ENCODE results near the gene SCARB1.

Gene SCARB1

GRCh38 chr12:124864326-124864752, 675 bp upstream of the SCARB1 start:
- ATAC-seq (replicated peaks) (no peak), DNase-seq (no peak)
- H3K4me3 Mint-ChIP-seq, result peak overlapping the region; percentile 81 to 83
- H3K27me3 Mint-ChIP-seq, result peaks cover 7 to 11% of the 10 kb centered on the region in 2 donors
- peaks cover 9% of the 10 kb centered on the region for H3K36me3 Mint-ChIP-seq (ENCODE audit: insufficient read depth)
- no peaks in the 10 kb centered on the region for H3K9me3 Mint-ChIP-seq
- peaks cover 7 to 17% of the 10 kb centered on the region in 2 donors for H3K4me1 Mint-ChIP-seq (ENCODE audit: low read depth in 2 of 2)
- H3K27ac Mint-ChIP-seq, result peak overlapping the region; percentile 84

DNA sequence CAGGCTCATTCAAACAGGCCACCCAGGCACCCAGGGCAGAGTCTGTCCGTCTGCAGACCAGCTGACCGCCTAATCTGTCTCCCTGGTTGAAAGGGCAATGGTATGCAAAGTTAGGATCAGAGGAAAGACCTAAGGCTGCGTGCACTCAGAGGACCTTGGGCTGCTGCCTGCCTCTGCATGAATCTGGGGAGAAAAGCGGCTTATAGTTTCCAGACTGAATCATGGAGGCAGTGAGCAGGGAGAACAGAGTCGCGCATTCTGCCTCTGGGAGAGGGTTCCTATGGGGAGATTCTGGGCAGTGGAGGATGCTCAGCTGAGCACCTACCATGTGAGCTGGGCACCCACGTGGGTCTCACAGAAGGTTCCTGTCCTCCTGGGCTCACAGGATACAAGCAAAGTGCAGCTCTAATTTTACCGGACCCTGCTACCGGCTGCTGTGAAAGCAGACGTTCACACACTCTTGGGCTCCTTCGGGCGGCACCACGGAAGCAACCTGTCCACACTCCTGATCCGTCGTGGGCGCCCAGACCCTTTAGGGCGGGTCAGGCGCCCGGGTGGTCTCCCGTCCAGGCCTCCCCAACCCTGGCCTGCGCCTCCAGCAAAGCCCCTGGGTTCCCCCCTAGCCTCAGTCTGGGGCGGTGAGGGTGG, 772 bp downstream of the SCARB1 start:
- Mint-ChIP-seq H3K27me3 (no peaks in the 10 kb centered on the region), H3K27ac (peak overlapping the region; percentile 65 to 84), H3K36me3 (ENCODE audit: insufficient read depth) (peaks cover 5% of the 10 kb centered on the region), H3K4me3 (peak overlapping the region; percentile 81 to 83), H3K4me1 (ENCODE audit: low read depth in 2 of 2) (peaks cover 7 to 13% of the 10 kb centered on the region in 2 donors), H3K9me3 (no peaks in the 10 kb centered on the region)
- DNase-seq (no peak), ATAC-seq (replicated peaks) (peak; percentile 3)

GRCh38 chr12:124861898-124862676, 1.6 kb downstream of the SCARB1 start:
- H3K27ac Mint-ChIP-seq, result peak overlapping the region in 1 of 2 donors; percentile 65
- DNase-seq, result no peak

GRCh38 chr12:124861492-124861891, 2.2 kb downstream of the SCARB1 start:
- H3K36me3 Mint-ChIP-seq (ENCODE audit: insufficient read depth), result peaks cover 5% of the 10 kb centered on the region
- DNase-seq, result no peak
- H3K27me3 Mint-ChIP-seq, result no peaks in the 10 kb centered on the region
- H3K4me3 Mint-ChIP-seq, result no peak overlapping the region
- H3K27ac Mint-ChIP-seq, result no peak overlapping the region
- no peak for ATAC-seq (replicated peaks)
- H3K9me3 Mint-ChIP-seq, result no peaks in the 10 kb centered on the region
- peaks cover 7 to 13% of the 10 kb centered on the region in 2 donors for H3K4me1 Mint-ChIP-seq (ENCODE audit: low read depth in 2 of 2)

More at GRCh38 chr12:124861898-124862676, 1.6 kb downstream of the SCARB1 start:
- Mint-ChIP-seq H3K36me3 (ENCODE audit: insufficient read depth) (peaks cover 5% of the 10 kb centered on the region), H3K27me3 (no peaks in the 10 kb centered on the region), H3K4me3 (peak overlapping the region; percentile 81 to 83), H3K4me1 (ENCODE audit: low read depth in 2 of 2) (peaks cover 7 to 13% of the 10 kb centered on the region in 2 donors), H3K9me3 (no peaks in the 10 kb centered on the region)
- no peak for ATAC-seq (replicated peaks)

GRCh38 chr12:124857921-124858461, 5.7 kb downstream of the SCARB1 start:
- Mint-ChIP-seq H3K9me3 (no peaks in the 10 kb centered on the region), H3K36me3 (ENCODE audit: insufficient read depth) (no peaks in the 10 kb centered on the region), H3K27me3 (no peaks in the 10 kb centered on the region), H3K27ac (no peak overlapping the region), H3K4me3 (no peak overlapping the region), H3K4me1 (ENCODE audit: low read depth in 2 of 2) (peaks cover 0 to 8% of the 10 kb centered on the region in 2 donors)
- DNase-seq, result no peak
- no peak for ATAC-seq (replicated peaks)

DNA sequence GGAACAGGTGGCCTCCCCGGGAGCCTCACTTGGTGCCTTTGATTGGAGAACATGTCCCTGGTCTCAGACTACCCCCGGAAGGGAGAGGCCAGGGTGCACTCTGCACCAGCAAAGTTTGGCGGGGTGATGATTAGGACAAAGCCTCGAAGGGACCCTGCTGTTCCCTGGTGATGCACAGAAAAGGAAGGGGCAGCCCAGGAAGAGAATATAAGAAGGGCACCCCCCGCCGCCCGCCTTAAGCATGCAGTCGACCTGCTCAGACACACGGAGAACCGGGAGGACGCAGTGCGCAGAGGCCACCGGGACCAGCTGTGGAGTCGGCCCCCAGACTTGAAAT, 6.9 kb downstream of the SCARB1 start:
- ATAC-seq (replicated peaks), result no peak

DNA sequence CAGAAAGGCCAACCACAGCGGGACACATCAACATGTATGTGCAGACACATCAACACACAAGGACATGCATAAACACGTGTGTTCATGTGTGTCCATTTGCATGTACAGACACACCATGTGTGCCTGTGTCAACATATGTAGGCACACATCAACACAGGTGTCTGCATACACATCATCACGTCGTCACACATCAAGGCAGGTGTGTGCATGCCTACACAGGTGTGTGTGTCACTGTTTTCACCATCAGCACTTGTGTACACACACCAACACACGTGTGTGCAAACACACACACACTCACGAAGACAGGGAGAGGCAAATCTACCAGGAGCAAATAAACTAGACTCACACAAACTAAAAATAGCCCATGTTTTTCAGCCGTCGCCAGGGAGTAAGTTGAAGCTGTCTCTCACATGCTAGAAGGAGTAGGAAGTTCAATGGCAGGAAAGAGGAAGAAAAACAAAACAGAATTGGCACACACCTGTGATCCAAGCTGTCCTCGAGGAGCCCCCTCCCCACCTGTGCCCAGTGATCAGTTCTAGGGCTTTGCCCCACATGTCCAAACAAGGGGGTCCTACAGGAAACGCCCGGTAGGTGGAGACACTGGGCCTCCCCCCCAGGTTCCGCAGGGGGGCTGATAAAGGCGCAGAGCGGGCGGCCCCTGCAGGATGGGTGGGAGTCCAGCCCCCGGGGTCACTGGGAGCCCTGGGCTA, 7.4 kb downstream of the SCARB1 start:
- H3K4me3 Mint-ChIP-seq, result no peak overlapping the region
- ATAC-seq (replicated peaks), result no peak
- H3K27me3 Mint-ChIP-seq, result no peaks in the 10 kb centered on the region
- no peaks in the 10 kb centered on the region for H3K36me3 Mint-ChIP-seq (ENCODE audit: insufficient read depth)
- DNase-seq, result no peak
- H3K27ac Mint-ChIP-seq, result no peak overlapping the region
- H3K9me3 Mint-ChIP-seq, result no peaks in the 10 kb centered on the region
- peaks cover 6 to 12% of the 10 kb centered on the region in 2 donors for H3K4me1 Mint-ChIP-seq (ENCODE audit: low read depth in 2 of 2)

More for the DNA sequence above, 6.9 kb downstream of the SCARB1 start:
- Mint-ChIP-seq H3K36me3 (ENCODE audit: insufficient read depth) (no peaks in the 10 kb centered on the region), H3K27me3 (no peaks in the 10 kb centered on the region), H3K4me1 (ENCODE audit: low read depth in 2 of 2) (peaks cover 6 to 12% of the 10 kb centered on the region in 2 donors), H3K9me3 (no peaks in the 10 kb centered on the region), H3K4me3 (no peak overlapping the region), H3K27ac (no peak overlapping the region)
- DNase-seq, result no peak

- no peak overlapping the region for H3K27ac Mint-ChIP-seq
- H3K4me1 Mint-ChIP-seq (ENCODE audit: low read depth in 2 of 2), result peaks cover 6 to 12% of the 10 kb centered on the region in 2 donors
- no peak for ATAC-seq (replicated peaks)
- no peaks in the 10 kb centered on the region for H3K36me3 Mint-ChIP-seq (ENCODE audit: insufficient read depth)
- H3K9me3 Mint-ChIP-seq, result no peaks in the 10 kb centered on the region
- no peak for DNase-seq
- H3K27me3 Mint-ChIP-seq, result no peaks in the 10 kb centered on the region
- H3K4me3 Mint-ChIP-seq, result no peak overlapping the region
These were observed 8.2 kb downstream of the SCARB1 start for GRCh38 chr12:124855275-124855957.

DNA sequence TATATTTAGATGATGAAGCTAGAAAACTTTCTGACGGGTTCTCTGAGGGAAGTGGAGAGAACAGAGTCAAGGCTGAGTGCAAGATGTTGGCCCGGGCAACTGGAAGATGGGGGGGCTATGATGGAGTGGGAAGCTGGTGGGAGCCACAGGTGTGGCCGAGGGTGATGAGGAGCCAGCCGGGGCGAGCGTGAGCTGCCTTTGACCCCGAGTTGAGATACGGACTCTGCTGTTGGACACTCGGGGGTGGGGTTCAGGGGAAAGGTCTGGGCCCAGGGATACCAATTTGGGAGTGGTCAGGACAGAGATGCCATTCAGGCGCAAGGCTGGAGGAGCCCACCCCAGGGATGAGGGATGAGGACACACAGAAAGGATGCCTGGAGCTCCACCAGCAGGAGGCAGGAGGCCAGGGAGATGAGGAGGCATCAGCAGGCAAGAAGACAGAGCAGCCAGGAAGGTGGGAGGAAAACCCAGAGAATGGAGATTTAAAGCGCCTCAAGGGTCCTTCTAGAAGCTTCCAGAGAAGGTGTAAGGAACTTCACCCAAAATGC, 9.0 kb downstream of the SCARB1 start:
- Mint-ChIP-seq H3K4me1 (ENCODE audit: low read depth in 2 of 2) (peaks cover 6 to 12% of the 10 kb centered on the region in 2 donors), H3K27me3 (no peaks in the 10 kb centered on the region), H3K4me3 (no peak overlapping the region), H3K27ac (peak overlapping the region in 1 of 2 donors; percentile 16), H3K9me3 (no peaks in the 10 kb centered on the region), H3K36me3 (ENCODE audit: insufficient read depth) (no peaks in the 10 kb centered on the region)
- ATAC-seq (replicated peaks) (no peak), DNase-seq (no peak)

- peaks cover 6 to 12% of the 10 kb centered on the region in 2 donors for H3K4me1 Mint-ChIP-seq (ENCODE audit: low read depth in 2 of 2)
- ATAC-seq (replicated peaks) (no peak), DNase-seq (no peak)
- no peak overlapping the region for H3K4me3 Mint-ChIP-seq
- no peak overlapping the region for H3K27ac Mint-ChIP-seq
- no peaks in the 10 kb centered on the region for H3K36me3 Mint-ChIP-seq (ENCODE audit: insufficient read depth)
- no peaks in the 10 kb centered on the region for H3K27me3 Mint-ChIP-seq
- no peaks in the 10 kb centered on the region for H3K9me3 Mint-ChIP-seq
These were observed 9.7 kb downstream of the SCARB1 start for GRCh38 chr12:124853781-124854636.

DNA sequence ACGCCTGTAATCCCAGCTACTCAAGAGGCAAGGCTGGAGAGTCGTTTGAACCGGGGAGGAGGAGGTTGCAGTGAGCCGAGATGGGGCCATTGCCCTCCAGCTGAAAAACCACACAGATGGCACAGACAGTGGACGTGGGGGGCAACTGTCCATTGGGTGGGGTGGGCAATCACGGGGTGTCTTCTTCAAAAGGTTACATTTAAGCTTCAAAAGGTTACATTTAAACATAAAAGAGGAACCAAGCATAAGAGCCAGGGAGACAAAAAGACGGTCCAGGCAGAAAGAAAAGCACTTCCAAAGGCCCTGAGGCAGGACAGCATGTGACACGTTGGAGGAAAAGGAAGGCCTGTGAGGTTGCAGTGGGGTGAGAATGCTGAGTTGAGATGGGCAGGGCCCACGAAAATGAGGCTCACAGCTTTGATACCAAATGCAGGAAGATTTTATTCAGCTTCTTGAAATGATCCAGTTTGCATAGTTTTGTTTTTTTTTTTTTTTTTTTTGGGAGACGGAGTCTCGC, 10.7 kb downstream of the SCARB1 start:
- Mint-ChIP-seq H3K4me1 (ENCODE audit: low read depth in 2 of 2) (peaks cover 6 to 12% of the 10 kb centered on the region in 2 donors), H3K4me3 (no peak overlapping the region), H3K36me3 (ENCODE audit: insufficient read depth) (no peaks in the 10 kb centered on the region), H3K27ac (no peak overlapping the region), H3K27me3 (no peaks in the 10 kb centered on the region), H3K9me3 (no peaks in the 10 kb centered on the region)
- no peak for ATAC-seq (replicated peaks)
- DNase-seq, result no peak

- Mint-ChIP-seq H3K36me3 (ENCODE audit: insufficient read depth) (no peaks in the 10 kb centered on the region), H3K27me3 (no peaks in the 10 kb centered on the region), H3K4me3 (peak overlapping the region in 1 of 2 donors; percentile 26), H3K9me3 (no peaks in the 10 kb centered on the region), H3K4me1 (ENCODE audit: low read depth in 2 of 2) (peaks cover 6 to 12% of the 10 kb centered on the region in 2 donors), H3K27ac (peak overlapping the region in 1 of 2 donors; percentile 51)
- ATAC-seq (replicated peaks), result peak; percentile 57
- DNase-seq, result no peak
These were observed 11.3 kb downstream of the SCARB1 start for GRCh38 chr12:124852329-124852831.

All from effector memory CD8-positive, alpha-beta T cell (primary cell).